DOHH2 (cell line): ENCODE results near the gene EEF1A1.

Experiments
- EZH2phosphoT487 ChIP-seq: fragments of 200-600 bp; sonication (generic); IDR thresholded peaks from 2 replicates; pipeline ENCODE4 v1.6.1; 2017; ENCODE audit warnings: borderline replicate concordance, mild to moderate bottlenecking, antibody characterized with exemption, low read length, moderate library complexity, mixed read lengths
- TF ChIP-seq, protein P1 (sequence below): fragments of 200-600 bp; sonication (generic); IDR thresholded peaks from one replicate; pipeline ENCODE4 v1.5.1; 2014; ENCODE audit warnings: antibody characterized with exemption, mild to moderate bottlenecking, low read depth, low read length; ENCODE audit not compliant: poor library complexity, severe bottlenecking

DNA sequence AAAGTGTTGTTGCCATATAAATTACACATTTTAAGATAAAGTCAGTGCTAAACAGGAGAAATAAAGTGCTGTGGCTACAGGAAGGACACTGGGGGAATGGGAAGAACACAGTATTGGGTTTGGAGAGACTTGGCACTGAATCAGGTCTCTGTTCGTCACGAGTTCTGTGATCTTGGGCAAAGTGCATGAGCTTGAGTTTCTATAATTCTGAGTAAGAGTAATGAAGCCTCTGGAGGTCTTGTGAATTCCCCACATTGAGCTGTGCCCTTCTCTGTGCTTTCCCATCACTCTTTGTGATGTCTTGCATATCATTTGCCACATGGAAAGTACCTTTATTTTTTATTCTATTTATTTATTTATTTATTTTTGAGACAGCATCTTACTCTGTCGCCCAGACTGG lies 16.8 kb upstream of the EEF1A1 start:
- TF ChIP-seq, protein P1, sequence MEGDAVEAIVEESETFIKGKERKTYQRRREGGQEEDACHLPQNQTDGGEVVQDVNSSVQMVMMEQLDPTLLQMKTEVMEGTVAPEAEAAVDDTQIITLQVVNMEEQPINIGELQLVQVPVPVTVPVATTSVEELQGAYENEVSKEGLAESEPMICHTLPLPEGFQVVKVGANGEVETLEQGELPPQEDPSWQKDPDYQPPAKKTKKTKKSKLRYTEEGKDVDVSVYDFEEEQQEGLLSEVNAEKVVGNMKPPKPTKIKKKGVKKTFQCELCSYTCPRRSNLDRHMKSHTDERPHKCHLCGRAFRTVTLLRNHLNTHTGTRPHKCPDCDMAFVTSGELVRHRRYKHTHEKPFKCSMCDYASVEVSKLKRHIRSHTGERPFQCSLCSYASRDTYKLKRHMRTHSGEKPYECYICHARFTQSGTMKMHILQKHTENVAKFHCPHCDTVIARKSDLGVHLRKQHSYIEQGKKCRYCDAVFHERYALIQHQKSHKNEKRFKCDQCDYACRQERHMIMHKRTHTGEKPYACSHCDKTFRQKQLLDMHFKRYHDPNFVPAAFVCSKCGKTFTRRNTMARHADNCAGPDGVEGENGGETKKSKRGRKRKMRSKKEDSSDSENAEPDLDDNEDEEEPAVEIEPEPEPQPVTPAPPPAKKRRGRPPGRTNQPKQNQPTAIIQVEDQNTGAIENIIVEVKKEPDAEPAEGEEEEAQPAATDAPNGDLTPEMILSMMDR, result no peak
- no peak for TF ChIP-seq EZH2phosphoT487
